AG04449 (cell line): Measurements from ENCODE around the gene FBXO34.

Experiments used
- CTCF ChIA-PET: fragments of 350-600 bp; formaldehyde crosslinking; extraction: SDS; loops from one replicate; lab custom pipeline; 2021; ENCODE audit warnings: antibody characterized with exemption; lab: Yijun Ruan, JAX
- POLR2A ChIA-PET: fragments of 400-600, 350-600 bp; formaldehyde crosslinking; extraction: SDS; loops from one replicate; lab custom pipeline; 2020; ENCODE audit warnings: antibody characterized with exemption, inconsistent platforms; lab: Yijun Ruan, JAX
- DNase-seq: peaks from one replicate; pipeline ENCODE4 v3.0.0-alpha.2; 2010; ENCODE audit warnings: low read depth, low spot score
- H3K4me3 ChIP-seq: 2 replicates; pipeline ENCODE4 v1.5.1; 2011; ENCODE audit warnings: low read depth, mild to moderate bottlenecking, control low read depth, low read length
- TF ChIP-seq, protein P1 (sequence below): IDR thresholded peaks from one replicate; pipeline ENCODE4 v1.5.1; 2011; ENCODE audit warnings: mild to moderate bottlenecking, moderate library complexity, low read length, control low read depth, inconsistent platforms; ENCODE audit not compliant: insufficient read depth; ENCODE audit errors: missing control alignments

FBXO34 gene

GRCh38 chr14:55350461-55350860 is 79.2 kb downstream of the FBXO34 start:
- ChIA-PET CTCF (interaction anchor here (0.9 to 11.9 kb wide), 5 partner anchors 8 to 138 kb away, joined by 3 to 77 read pairs (median 11); partner anchors contain the start of gene FBXO34), POLR2A (no interaction called here)
- TF ChIP-seq, protein P1, sequence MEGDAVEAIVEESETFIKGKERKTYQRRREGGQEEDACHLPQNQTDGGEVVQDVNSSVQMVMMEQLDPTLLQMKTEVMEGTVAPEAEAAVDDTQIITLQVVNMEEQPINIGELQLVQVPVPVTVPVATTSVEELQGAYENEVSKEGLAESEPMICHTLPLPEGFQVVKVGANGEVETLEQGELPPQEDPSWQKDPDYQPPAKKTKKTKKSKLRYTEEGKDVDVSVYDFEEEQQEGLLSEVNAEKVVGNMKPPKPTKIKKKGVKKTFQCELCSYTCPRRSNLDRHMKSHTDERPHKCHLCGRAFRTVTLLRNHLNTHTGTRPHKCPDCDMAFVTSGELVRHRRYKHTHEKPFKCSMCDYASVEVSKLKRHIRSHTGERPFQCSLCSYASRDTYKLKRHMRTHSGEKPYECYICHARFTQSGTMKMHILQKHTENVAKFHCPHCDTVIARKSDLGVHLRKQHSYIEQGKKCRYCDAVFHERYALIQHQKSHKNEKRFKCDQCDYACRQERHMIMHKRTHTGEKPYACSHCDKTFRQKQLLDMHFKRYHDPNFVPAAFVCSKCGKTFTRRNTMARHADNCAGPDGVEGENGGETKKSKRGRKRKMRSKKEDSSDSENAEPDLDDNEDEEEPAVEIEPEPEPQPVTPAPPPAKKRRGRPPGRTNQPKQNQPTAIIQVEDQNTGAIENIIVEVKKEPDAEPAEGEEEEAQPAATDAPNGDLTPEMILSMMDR = no peak
- no peak for DNase-seq
- H3K4me3 ChIP-seq = no peak overlapping the region

DNA sequence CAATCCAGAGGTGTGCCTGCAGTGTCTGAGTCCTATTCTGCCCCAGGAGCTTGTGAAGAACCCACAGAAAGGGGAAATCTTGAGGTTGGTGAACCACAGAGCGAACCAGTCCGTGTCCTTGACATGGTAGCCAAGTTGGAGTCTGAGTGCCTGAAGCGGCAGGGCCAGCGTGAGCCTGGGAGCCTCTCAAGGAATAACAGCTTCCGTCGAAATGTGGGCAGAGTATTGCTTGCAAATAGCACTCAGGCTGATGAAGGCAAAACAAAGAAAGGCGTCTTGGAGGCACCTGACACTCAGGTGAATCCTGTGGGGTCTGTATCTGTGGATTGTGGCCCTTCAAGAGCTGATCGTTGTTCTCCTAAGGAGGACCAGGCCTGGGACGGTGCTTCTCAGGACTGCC is 79.9 kb downstream of the FBXO34 start:
- TF ChIP-seq, protein P1 = no peak
- no peak overlapping the region for H3K4me3 ChIP-seq
- POLR2A ChIA-PET = no interaction called here
- DNase-seq = no peak
- CTCF ChIA-PET = interaction anchor here (0.9 to 11.9 kb wide), 5 partner anchors 9 to 139 kb away, joined by 3 to 77 read pairs (median 11); partner anchors contain the start of gene FBXO34

DNA sequence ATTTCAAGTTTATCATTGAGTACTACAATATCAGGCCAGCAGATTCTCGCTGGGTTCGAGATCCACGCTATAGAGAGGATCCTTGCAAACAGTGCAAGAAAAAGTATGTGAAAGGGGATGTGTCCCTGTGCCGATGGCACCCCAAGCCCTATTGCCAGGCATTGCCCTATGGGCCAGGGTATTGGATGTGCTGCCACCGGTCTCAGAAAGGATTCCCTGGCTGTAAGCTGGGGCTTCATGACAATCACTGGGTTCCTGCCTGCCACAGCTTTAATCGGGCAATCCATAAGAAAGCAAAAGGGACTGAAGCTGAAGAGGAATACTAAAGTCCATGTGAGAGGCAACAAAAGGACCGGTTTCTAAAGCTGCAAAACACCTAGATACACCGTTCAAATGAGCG is 81.0 kb downstream of the FBXO34 start:
- ChIA-PET CTCF (interaction anchor here (11.9 kb wide), 1 partner anchor 81 kb away, joined by 77 read pairs; the partner anchor contains the start of gene FBXO34), POLR2A (no interaction called here)
- H3K4me3 ChIP-seq = no peak overlapping the region
- no peak for DNase-seq
- TF ChIP-seq, protein P1 = no peak

DNA sequence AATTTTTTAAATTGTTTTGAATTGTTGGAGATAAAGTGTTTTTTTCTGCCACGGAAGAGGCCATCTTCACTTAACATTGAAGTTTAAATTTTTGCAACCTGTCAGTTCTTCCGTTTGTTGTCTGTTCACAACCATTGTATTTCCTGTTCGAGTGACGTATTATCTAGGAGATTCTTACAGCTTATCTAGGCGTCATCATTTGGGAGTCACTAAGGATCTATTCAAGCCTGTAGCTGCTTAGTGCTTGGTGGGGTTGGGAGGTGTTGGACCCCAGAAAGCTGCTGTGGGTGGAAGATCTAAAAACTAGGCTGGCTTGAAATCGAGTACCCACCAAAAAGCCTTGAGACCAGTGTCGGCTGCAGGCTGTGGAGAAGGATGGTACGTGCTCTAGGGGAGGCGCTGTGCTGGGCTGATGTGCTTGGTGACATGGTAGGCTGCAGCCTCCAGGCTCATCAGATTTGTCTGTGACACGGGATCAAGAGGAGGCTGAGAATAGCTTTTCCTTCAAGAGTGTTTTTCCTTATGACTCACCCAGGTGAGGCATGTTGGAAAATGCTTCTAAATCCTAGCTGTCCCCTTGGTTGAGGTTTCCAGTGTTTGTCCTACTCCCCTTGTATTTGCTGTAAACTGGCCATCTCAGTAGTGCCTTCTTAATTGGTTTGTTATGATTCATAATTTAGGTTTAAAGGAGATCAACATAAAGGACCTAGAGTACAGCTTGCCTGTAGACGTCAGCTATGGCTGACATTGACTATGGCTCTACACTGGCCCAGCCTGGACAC is 82.7 kb downstream of the FBXO34 start:
- CTCF ChIA-PET = interaction anchor here (0.8 to 11.9 kb wide), 25 partner anchors 8 to 141 kb away, joined by 3 to 77 read pairs (median 6); partner anchors contain the start of gene FBXO34
- no peak overlapping the region for H3K4me3 ChIP-seq
- DNase-seq = no peak
- POLR2A ChIA-PET = interaction anchor here (1.0 kb wide), 1 partner anchor 82 kb away, joined by 3 read pairs; the partner anchor contains the start of gene FBXO34
- TF ChIP-seq, protein P1 = no peak

GRCh38 chr14:55354500-55354899 is 83.3 kb downstream of the FBXO34 start:
- DNase-seq = no peak
- TF ChIP-seq, protein P1 = peak; percentile 49
- POLR2A ChIA-PET = interaction anchor here (1.0 kb wide), 1 partner anchor 83 kb away, joined by 3 read pairs; the partner anchor contains the start of gene FBXO34
- H3K4me3 ChIP-seq = no peak overlapping the region
- CTCF ChIA-PET = interaction anchor here (0.8 to 11.9 kb wide), 26 partner anchors 9 to 142 kb away, joined by 3 to 77 read pairs (median 6); partner anchors contain the start of gene FBXO34

GRCh38 chr14:55355922-55356321 is 84.7 kb downstream of the FBXO34 start:
- no peak overlapping the region for H3K4me3 ChIP-seq
- ChIA-PET POLR2A (no interaction called here), CTCF (interaction anchor here (0.5 to 11.9 kb wide), 12 partner anchors 10 to 1036 kb away, joined by 3 to 77 read pairs (median 6); partner anchors contain the start of gene FBXO34)
- no peak for DNase-seq
- TF ChIP-seq, protein P1 = no peak
